Neutrophil (primary cell): ENCODE results near the gene CSRNP3.

Experiments used
- H3K27ac ChIP-seq: fragments of 200-600 bp; sonication (generic); 2 replicates; pipeline ENCODE4 v1.5.1; 2016; ENCODE audit warnings: mild to moderate bottlenecking, moderate library complexity
- H3K27me3 ChIP-seq: fragments of 200-600 bp; sonication (generic); 2 replicates; pipeline ENCODE4 v1.6.0; 2016; ENCODE audit warnings: mild to moderate bottlenecking
- H3K36me3 ChIP-seq: fragments of 200-600 bp; sonication (generic); 2 replicates; pipeline ENCODE4 v1.5.1; 2017
- H3K4me1 ChIP-seq, 2 experiments: fragments of 200-600 bp in 1 of 2; sonication (generic) in 1 of 2; 1 replicate in 1 of 2; 2 replicates in 1 of 2; pipeline versions ENCODE4 v1.5.1 to v1.6.1; 2013 to 2016; ENCODE audit warnings: low read depth in 1 of 2, low read length in 1 of 2, mild to moderate bottlenecking in 1 of 2, moderate library complexity in 1 of 2; ENCODE audit not compliant: control insufficient read depth in 1 of 2, insufficient read depth in 1 of 2
- H3K4me3 ChIP-seq, 2 experiments: fragments of 200-600 bp in 1 of 2; sonication (generic) in 1 of 2; 1 replicate in 1 of 2; 2 replicates in 1 of 2; pipeline ENCODE4 v1.5.1; 2013 to 2016; ENCODE audit warnings: low read depth in 1 of 2, low read length in 1 of 2, mild to moderate bottlenecking in 1 of 2, moderate library complexity in 1 of 2
- H3K9me3 ChIP-seq: fragments of 200-600 bp; sonication (generic); 2 replicates; pipeline ENCODE4 v1.5.1; 2016
- TF ChIP-seq, protein P1 (sequence below): fragments of 200-600 bp; sonication (generic); IDR thresholded peaks from 2 replicates; pipeline ENCODE4 v1.5.1; 2016; ENCODE audit warnings: antibody characterized with exemption

Gene CSRNP3

DNA sequence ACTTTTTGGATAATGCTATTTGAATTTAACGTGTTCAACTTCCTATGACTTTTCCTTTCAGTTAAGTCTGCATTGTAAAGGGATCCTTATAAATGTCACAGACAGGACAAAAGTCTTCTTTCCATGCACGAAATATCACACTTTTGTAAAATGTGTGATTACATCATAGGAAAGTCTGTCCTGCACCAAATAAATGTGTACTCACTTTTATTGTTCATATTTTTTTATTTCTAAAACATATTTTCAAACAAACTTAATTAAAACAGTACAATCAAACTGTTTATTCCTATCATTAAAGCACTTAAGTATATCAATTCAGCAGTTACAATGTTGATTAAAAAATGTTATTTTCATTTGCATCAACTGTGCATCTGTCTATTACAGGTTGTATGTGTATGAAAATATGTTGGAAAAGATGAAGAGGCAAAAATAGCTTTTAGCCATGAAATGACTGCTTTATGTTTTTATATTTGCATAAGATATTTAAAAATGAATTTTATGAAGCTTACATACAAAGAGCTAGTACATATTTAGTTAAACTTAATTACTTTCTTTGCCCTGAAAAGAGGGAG, 105.6 kb downstream of the CSRNP3 start:
- TF ChIP-seq, protein P1, sequence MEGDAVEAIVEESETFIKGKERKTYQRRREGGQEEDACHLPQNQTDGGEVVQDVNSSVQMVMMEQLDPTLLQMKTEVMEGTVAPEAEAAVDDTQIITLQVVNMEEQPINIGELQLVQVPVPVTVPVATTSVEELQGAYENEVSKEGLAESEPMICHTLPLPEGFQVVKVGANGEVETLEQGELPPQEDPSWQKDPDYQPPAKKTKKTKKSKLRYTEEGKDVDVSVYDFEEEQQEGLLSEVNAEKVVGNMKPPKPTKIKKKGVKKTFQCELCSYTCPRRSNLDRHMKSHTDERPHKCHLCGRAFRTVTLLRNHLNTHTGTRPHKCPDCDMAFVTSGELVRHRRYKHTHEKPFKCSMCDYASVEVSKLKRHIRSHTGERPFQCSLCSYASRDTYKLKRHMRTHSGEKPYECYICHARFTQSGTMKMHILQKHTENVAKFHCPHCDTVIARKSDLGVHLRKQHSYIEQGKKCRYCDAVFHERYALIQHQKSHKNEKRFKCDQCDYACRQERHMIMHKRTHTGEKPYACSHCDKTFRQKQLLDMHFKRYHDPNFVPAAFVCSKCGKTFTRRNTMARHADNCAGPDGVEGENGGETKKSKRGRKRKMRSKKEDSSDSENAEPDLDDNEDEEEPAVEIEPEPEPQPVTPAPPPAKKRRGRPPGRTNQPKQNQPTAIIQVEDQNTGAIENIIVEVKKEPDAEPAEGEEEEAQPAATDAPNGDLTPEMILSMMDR: no peak
- Histone ChIP-seq H3K9me3 (no peaks in the 10 kb centered on the region), H3K4me3 (no peak overlapping the region), H3K27me3 (peaks cover 6% of the 10 kb centered on the region), H3K4me1 (no peaks in the 10 kb centered on the region), H3K27ac (no peak overlapping the region), H3K36me3 (no peaks in the 10 kb centered on the region)

DNA sequence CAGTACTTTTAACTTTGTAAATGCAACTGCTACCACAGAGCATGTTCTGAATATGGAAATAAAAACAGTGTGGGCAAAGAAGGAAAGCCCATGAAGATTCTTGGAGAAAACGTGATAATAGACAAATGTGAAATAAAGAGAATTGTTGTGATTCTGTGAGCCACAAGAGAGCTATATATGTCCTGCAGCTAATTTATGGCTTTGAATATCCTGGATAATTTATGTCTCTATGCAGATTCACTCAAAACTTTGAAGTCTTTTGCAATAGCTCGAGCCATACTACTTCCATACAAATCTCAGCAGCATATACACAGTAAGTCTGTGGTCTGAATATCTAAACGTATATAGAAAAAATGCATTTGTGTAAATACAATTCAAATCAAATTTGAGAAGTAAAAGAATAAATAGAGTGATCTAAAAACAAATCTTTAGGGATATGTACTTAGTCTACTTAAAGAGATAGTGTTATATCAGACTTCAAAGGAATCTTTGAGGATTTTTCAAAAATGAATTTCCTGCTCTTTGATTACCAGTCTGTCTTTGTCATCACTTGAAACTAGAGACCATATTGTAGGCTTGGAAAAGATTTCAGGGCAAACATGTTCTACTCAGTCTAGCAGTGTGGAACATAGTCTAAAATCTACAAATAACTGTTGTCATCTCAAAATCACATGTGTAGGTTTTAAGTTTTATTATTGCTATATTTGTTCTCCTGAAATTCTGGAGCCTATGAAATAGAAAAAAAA, 107.1 kb downstream of the CSRNP3 start:
- H3K36me3 ChIP-seq: no peaks in the 10 kb centered on the region
- no peaks in the 10 kb centered on the region for H3K9me3 ChIP-seq
- no peak overlapping the region for H3K27ac ChIP-seq
- peaks cover 6% of the 10 kb centered on the region for H3K27me3 ChIP-seq
- H3K4me1 ChIP-seq: no peaks in the 10 kb centered on the region
- TF ChIP-seq, protein P1: no peak
- no peak overlapping the region for H3K4me3 ChIP-seq

DNA sequence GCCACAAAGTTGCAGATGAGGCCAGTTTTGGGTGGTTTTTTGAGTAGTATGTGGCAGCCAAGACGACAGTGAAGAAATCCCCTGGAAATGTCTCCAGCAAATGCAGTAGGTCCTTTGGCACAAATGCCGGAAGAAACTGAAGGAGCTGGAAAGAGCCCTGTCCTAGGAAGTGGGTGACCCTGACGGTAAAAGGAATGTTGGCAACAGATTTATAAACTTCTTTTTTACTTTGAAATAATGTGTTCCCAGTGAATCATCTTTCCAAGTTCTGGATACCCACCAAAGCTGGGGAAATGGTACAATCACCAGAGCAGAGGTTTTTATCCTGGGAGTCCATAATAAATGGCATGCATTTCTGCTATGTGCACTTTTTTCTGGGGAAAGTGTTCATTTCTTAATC, 112.9 kb downstream of the CSRNP3 start:
- H3K27me3 ChIP-seq: no peaks in the 10 kb centered on the region
- no peak overlapping the region for H3K27ac ChIP-seq
- H3K9me3 ChIP-seq: no peaks in the 10 kb centered on the region
- no peaks in the 10 kb centered on the region for H3K36me3 ChIP-seq
- no peak overlapping the region for H3K4me3 ChIP-seq
- TF ChIP-seq, protein P1: no peak
- H3K4me1 ChIP-seq: no peaks in the 10 kb centered on the region

DNA sequence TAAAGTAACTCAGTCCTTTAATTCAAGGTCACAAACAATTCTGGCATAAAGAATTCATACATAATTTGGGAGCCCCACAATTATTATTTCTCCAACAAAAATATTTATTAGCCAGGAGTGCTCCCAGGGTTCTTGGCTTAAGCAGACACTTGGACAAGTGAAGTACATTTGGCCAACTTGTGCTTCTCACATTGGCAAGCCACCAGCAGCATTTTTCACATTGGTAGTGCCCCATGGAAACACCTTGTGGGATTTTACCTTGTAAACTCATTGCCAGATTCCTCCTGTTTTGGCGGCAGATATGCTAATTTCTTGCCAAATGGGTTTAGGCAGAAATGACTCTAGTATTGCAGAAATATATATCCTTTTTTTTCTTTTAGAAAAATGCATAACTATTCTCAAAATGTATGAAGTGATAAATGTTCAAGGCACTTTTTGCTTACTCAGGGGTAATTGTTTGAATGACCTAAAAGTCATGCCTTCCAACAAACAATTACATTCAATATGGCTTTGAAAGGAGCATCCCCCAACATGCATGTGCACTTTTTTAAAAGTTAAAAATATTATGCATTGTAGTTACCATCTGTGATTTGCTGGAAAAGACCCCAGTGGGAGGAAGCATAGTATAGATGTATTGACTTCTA, 113.5 kb downstream of the CSRNP3 start:
- Histone ChIP-seq H3K4me3 (no peak overlapping the region), H3K27ac (no peak overlapping the region), H3K9me3 (no peaks in the 10 kb centered on the region), H3K4me1 (no peaks in the 10 kb centered on the region), H3K27me3 (no peaks in the 10 kb centered on the region), H3K36me3 (no peaks in the 10 kb centered on the region)
- TF ChIP-seq, protein P1: no peak

DNA sequence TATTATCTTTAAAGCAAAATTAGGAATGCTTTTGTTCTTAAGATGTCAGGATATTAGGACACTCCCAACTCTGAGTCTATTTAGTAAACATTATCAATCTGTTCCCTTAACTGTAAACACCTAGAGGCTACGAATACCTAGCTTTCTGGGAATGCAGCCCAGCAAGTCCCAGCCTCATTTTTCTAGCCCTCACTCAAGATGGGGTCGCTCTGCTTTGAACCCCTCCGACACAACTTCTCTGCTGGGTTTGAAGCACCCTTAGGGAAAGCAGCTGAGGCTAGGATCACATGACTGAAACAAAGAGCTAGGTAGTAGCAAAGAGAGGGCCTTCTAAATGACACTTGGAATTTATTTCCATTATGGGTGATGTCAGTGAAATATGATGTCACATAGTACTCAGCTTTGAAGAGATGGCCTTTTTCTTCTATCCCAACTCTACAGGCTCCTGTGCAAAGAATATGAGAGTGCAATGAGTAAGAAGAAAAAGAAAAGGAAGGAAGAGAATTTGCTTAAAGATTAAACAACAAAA, 114.7 kb downstream of the CSRNP3 start:
- Histone ChIP-seq H3K4me1 (no peaks in the 10 kb centered on the region), H3K36me3 (no peaks in the 10 kb centered on the region), H3K4me3 (no peak overlapping the region), H3K27ac (no peak overlapping the region), H3K27me3 (no peaks in the 10 kb centered on the region), H3K9me3 (no peaks in the 10 kb centered on the region)
- TF ChIP-seq, protein P1: no peak
